Measurements from ENCODE around the gene TFDP1.

The TFDP1 gene

GRCh38 chr13:113584205-113584869 is at the start of gene TFDP1:
TSS of gene TFDP1 (plus strand) at chr13:113584753. CDS start at chr13:113585838, 1,085 bp downstream.
- peak; percentile 94 for DNase-seq (ENCODE audit: low read depth, low spot score)

GRCh38 chr13:113535381-113535781 is 49.2 kb upstream of the TFDP1 start:
- no peak for DNase-seq (ENCODE audit: low read depth, low spot score)

GRCh38 chr13:113536461-113537110 is 48.0 kb upstream of the TFDP1 start:
- no peak for DNase-seq (ENCODE audit: low read depth, low spot score)

GRCh38 chr13:113537205-113537604 is 47.3 kb upstream of the TFDP1 start:
- DNase-seq (ENCODE audit: low read depth, low spot score): no peak

- DNase-seq (ENCODE audit: low read depth, low spot score): no peak
Observed at GRCh38 chr13:113537909-113538688, 46.5 kb upstream of the TFDP1 start.

GRCh38 chr13:113538689-113539058 is 45.9 kb upstream of the TFDP1 start:
- DNase-seq (ENCODE audit: low read depth, low spot score): no peak

- DNase-seq (ENCODE audit: low read depth, low spot score): no peak
Observed at GRCh38 chr13:113539176-113539575, 45.4 kb upstream of the TFDP1 start.

- DNase-seq (ENCODE audit: low read depth, low spot score): no peak
Observed at GRCh38 chr13:113539822-113540221, 44.7 kb upstream of the TFDP1 start.

GRCh38 chr13:113540523-113540922 is 44.0 kb upstream of the TFDP1 start:
- no peak for DNase-seq (ENCODE audit: low read depth, low spot score)

GRCh38 chr13:113542751-113543424 is 41.7 kb upstream of the TFDP1 start:
- DNase-seq (ENCODE audit: low read depth, low spot score): no peak

GRCh38 chr13:113544071-113544891 is 40.3 kb upstream of the TFDP1 start:
- no peak for DNase-seq (ENCODE audit: low read depth, low spot score)

- no peak for DNase-seq (ENCODE audit: low read depth, low spot score)
Observed at GRCh38 chr13:113544896-113545295, 39.7 kb upstream of the TFDP1 start.

- DNase-seq (ENCODE audit: low read depth, low spot score): peak; percentile 90
Observed at GRCh38 chr13:113545455-113545930, 39.1 kb upstream of the TFDP1 start.

GRCh38 chr13:113545931-113546516 is 38.5 kb upstream of the TFDP1 start:
- no peak for DNase-seq (ENCODE audit: low read depth, low spot score)

- no peak for DNase-seq (ENCODE audit: low read depth, low spot score)
Observed at GRCh38 chr13:113546571-113547237, 37.8 kb upstream of the TFDP1 start.

GRCh38 chr13:113547238-113547971 is 37.1 kb upstream of the TFDP1 start:
- DNase-seq (ENCODE audit: low read depth, low spot score): no peak

- peak; percentile 46 for DNase-seq (ENCODE audit: low read depth, low spot score)
Observed at GRCh38 chr13:113548171-113548641, 36.3 kb upstream of the TFDP1 start.

GRCh38 chr13:113548778-113549621 is 35.6 kb upstream of the TFDP1 start:
- DNase-seq (ENCODE audit: low read depth, low spot score): peak; percentile 40
